Heart left ventricle (tissue), 13 donors: Measurements from ENCODE around the gene ABHD17B.

Experiments
- CTCF ChIP-seq, 12 donors: fragments of 200-600 bp; sonication (generic) in 4 of 12; IDR thresholded peaks; one replicate each; pipeline versions ENCODE4 v1.5.0 to v1.8.0; 2018 to 2022; ENCODE audit warnings: antibody characterized with exemption in 12 of 12, mild to moderate bottlenecking in 5 of 12
- POLR2A ChIP-seq, 2 donors: fragments of 450-650 bp; IDR thresholded peaks; one replicate each; pipeline ENCODE4 v1.6.1; 2017; ENCODE audit warnings: antibody characterized with exemption in 2 of 2, mild to moderate bottlenecking in 2 of 2, moderate library complexity in 2 of 2
- donor health status: ischemic (EF 13 %, LVEDD 7.1; RV severe dilation, severe dysfunction).
- donor health status: DM: no; HTN: yes; CAD: no.
- donor health status: DM: no; HTN: no; CAD: no.
- donor health status: ischemic (EF 25% LVEDD 6.9; RV normal size, moderate dysfunction).
- donor health status: ischemic (EF 25% LVEDD 5.7; RV mildly dilated, moderate dysfunction).
- donor health status: ischemic (EF 35%, LVEDD 5.7; RV mildly dilated, moderate dysfunction).
- donor health status: nonischemic (EF 11% LVEDD 7.7; RV severe dilation, severe dysfunction).
- donor health status: DM: yes; HTN: yes; CAD: no.
- donor health status: PGD.
- donor health status: ischemic (EF 29% LVEDD 5.4; RV normal size, mild dysfunction).
- donor health status: nonischemic (EF 23%, LVEDD 6.1; RV moderate dilation, normal function).

GRCh38 chr9:71879644-71880174 is 31.3 kb downstream of the ABHD17B start:
- TF ChIP-seq CTCF (IDR thresholded peaks at IDR 0.05) (no peak), POLR2A (IDR thresholded peaks at IDR 0.05) (no peak)
